ENCODE measurements around the gene EIF4ENIF1.
"Not testable (repeated sequence)": the region's sequence is repeated elsewhere in the genome, so short reads cannot be mapped to it uniquely, and the experiment has no call there.

EIF4ENIF1 gene, protein sequence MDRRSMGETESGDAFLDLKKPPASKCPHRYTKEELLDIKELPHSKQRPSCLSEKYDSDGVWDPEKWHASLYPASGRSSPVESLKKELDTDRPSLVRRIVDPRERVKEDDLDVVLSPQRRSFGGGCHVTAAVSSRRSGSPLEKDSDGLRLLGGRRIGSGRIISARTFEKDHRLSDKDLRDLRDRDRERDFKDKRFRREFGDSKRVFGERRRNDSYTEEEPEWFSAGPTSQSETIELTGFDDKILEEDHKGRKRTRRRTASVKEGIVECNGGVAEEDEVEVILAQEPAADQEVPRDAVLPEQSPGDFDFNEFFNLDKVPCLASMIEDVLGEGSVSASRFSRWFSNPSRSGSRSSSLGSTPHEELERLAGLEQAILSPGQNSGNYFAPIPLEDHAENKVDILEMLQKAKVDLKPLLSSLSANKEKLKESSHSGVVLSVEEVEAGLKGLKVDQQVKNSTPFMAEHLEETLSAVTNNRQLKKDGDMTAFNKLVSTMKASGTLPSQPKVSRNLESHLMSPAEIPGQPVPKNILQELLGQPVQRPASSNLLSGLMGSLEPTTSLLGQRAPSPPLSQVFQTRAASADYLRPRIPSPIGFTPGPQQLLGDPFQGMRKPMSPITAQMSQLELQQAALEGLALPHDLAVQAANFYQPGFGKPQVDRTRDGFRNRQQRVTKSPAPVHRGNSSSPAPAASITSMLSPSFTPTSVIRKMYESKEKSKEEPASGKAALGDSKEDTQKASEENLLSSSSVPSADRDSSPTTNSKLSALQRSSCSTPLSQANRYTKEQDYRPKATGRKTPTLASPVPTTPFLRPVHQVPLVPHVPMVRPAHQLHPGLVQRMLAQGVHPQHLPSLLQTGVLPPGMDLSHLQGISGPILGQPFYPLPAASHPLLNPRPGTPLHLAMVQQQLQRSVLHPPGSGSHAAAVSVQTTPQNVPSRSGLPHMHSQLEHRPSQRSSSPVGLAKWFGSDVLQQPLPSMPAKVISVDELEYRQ

DNA sequence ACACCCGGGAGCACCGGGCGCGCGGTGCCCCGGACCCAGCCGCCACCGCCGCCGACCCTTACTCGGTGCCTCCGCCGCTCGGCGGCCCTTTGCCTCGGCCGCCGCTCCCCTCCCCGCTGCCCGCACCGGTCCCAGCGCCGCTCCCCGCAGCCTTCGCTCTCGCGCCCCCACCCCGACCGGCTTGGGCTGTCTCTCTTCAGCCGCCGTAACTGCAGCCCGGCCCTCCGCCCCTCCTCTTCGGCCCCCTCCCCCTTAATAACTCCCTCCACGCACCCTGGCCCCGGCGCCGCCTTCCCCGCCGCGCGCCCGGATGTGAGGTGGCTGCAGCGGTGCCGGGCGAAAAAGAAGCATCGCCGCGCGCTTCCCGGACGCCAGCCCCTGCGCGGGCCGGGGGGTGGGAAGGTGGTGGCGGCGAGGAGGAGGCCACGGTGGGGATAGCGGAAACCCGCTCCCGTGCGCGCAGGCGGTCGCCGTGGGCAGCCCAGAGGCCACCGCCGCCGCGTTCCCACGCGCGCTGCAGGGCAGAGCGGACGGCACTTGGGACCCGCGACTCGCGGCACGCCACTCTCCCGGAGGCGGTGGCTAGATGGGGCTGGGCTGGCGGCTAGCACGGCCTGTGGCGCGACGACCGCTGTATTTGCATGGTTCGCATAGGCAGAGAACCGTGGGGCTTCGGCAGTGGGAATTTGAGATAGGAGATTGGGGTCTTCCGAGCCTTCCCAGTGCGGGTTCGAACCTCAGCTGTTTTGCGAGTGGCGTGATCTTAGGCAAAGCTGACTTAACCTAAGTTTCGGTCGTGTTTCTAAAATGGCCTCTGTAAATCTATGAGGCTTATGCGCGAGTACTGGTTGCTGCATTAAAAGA is at the start of gene EIF4ENIF1:
Gene EIF4ENIF1, minus strand, starts transcription at position 211 of the 864 bp plus-strand sequence. CDS start 1,124 bp downstream, outside the sequence.
- peak; percentile 71 to 95 (median 90) for DNase-seq
- intact Hi-C loops (cut with DNase I): loop anchor here (5.0 to 10.0 kb wide), 2 partner anchors 93 to 455 kb away; partner anchors contain the start of genes DRG1 and YWHAH

DNA sequence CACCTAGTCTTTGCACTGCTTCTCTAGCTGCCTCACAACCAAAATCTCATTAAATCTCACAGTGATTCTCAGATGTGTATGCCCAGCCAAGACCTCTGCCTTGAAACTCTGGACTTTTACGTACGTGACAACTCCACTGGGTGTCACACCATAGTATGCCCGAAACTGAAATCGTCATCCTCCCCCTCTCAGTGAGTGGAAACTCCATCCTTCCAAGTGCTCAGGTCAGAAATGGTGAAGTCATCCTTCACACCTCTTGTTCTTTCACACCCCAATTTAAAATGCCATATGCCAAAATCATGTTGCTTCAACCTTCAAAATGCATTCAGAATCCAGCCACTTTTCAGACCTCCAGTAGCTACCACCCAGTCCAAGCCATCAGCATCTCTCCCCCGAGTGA is 49.2 kb upstream of the EIF4ENIF1 start:
- intact Hi-C loops (cut with DNase I): no loop called here
- DNase-seq: no peak

DNA sequence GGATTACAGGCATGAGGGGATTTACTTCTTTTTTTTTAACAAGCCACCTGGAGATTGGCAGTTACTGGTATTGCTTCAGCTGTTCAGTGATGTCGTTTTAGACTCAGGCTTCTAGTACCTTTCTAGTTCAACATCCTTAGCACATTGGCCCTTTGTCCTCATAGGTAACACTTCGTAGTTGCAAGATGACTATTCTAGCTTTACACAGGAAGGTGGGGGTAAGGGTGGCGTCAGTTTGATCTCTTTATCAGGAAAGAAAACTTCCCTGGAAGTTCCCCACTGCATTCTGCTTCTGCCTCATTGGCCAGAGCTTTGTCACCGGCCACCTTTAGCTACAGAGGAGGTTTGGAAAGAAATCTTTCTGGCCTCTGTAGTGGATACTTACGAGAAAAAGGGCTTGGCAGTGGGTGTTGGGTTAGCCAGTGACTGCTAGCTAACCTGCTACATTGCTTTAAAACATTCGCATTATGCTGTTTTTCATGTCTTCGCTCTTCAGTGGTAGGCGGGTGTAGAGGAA is 47.4 kb upstream of the EIF4ENIF1 start:
- DNase-seq: no peak
- intact Hi-C loops (cut with DNase I): no loop called here

DNA sequence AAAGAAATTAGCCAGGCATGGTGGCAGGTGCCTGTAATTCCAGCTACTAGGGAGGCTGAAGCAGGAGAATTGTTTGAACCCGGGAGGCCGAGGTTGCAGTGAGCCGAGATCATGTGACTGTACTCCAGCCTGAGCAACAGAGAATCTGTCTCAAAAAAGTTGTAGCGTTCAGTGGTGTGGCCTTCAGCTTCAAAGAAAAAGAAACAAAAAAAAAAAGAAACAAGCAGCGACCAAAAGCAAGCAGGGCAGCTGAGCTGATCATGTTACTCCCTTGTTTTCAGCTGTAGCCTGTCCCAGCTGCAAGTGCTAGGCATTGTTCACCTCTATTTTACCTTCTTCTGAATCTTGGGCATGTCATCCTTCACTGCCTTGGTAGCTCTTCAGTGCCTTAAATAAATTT is 43.7 kb upstream of the EIF4ENIF1 start:
- intact Hi-C loops (cut with DNase I): no loop called here
- no peak for DNase-seq

DNA sequence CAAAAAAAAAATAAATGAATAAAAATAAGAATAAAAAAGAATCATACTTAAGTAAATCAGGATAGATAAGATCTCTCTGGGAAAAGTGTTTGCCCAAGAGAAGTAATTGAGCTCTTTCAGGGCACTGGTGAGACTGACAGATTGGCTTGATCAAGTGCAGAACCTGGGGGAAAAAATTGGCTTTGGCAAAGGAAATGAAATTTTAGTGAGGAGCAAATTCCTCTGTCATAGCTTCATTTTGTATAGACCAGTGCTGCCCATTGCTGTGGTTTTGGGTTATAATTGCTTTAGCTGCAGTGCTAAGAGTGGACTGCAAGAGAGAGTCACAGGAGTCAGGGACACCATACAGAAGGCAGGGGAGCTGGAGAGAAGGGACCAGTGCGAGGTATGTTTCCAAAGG is 42.4 kb upstream of the EIF4ENIF1 start:
- DNase-seq: no peak
- intact Hi-C loops (cut with DNase I): no loop called here

DNA sequence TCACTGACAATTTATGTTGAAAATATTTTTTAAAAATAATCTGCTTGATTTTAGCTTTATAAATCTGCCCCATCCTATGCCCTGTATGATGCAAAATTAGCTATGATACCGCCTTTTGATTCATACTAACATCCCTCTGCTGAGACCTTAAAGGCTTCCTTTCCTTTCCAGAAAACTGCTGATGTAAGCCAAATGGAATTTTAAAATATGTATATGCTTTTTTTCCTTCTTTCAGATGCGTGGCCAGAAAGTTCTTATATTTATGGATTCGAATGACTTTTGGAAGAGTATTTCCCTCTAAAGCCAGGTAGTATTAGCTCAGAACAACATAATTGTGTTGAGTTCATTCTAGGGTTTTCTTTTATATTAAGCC is 41.2 kb upstream of the EIF4ENIF1 start:
- intact Hi-C loops (cut with DNase I): no loop called here
- no peak for DNase-seq

DNA sequence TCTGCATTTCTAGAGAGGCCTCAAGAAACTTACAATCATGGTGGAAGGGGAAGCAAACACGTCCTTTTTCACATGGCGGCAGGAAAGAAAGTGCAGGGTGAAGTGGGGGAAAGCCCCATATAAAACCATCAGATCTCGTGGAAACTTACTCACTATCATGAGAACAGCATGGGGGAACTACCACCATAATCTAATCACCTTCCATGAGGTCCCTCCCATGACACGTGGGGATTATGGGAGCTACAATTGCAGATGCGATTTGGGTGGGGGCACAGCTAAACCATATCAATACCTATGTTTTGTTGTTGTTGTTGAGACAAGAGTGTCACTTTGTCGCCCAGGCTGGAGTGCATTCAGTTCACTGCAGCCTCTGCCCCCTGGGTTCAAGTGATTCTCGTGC is 36.6 kb upstream of the EIF4ENIF1 start:
- DNase-seq: no peak
- intact Hi-C loops (cut with DNase I): no loop called here

DNA sequence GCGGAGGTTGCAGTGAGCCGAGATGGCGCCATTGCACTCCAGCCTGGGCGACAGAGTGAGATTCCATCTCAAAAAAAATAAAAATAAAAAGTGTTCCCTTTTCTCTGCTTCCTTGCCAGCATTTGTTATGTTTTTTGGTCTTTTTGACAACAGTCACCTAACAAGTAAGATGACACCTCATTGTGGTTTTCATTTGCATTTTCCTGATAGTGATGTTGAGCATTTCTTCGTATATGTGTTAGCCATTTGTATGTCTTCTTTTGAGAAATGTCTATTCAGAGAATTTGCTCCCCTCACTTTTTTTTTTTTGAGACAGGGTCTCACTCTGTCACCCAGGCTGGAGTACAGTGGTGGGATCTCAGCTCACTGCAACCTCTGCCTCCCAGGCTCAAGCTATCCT is 34.5 kb upstream of the EIF4ENIF1 start:
- intact Hi-C loops (cut with DNase I); DNase-seq: not testable (repeated sequence)

DNA sequence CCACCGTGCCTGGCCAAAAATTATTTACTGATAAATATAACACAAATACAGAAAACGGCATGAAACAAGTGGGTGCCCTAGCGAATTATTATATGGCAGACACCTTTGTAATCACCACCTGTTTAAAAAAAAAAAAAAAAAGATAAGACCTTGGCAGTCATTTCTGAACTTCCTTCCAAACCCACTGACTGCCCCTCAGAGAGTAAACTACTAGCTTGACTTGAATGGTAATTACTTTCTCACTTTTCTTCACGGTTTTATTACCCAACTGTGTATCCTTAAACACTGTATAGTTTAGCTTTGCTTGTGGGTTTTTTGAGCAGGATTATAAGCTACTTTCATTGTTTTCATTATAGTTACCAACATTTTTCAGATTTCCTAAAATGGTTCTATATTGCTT is 30.4 kb upstream of the EIF4ENIF1 start:
- intact Hi-C loops (cut with DNase I): no loop called here
- no peak for DNase-seq

DNA sequence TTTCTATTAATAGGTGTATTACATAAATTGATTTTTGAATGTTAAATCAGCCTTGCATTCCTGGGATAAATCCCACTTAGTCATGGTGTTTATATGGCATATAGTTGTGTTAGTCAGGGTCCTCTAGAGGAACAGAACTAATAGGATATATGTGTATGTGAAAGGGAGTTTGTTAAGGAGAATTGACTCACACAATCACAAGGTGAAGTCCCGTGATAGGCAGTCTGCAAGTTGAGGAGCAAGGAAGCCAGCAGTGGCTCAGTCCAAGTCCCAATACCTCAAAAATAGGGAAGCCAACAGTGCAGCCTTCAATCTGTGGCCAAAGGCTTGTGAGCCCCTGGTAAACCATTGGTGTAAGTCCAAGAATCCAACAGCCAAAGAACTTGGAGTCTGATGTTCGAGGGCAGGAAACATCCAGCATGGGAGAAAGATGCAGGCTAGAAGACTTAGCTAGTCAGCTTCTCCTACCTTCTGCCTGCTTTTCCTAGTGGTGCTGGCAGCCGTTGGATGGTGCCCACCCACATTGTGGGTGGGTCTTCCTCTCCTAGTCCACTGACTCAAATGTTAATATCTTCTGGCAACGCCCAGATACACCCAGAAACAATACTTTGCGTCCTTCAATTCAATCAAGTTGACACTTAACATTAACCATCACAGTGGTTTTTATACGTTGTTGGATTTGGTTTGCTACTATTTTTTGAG is 19.6 kb upstream of the EIF4ENIF1 start:
- intact Hi-C loops (cut with DNase I): no loop called here
- DNase-seq: no peak

DNA sequence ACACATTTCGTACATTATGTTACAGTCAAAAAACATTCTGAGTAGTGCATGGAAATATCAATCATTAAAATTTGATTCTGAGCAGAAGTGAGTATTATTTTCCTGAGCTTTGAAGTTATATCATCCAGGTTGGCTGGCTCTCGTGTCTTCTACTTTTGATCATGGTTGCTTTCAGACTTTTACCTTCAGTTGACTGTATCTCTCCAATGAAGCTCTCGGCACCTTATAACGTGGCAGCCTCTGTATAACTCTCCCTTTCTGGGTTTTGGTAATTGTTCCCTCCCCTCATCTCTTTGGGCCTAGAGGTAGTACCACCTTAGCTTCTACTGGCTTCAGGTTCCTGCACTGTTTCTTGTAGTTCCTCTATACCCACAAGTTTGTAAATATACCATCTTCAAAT is 18.9 kb upstream of the EIF4ENIF1 start:
- intact Hi-C loops (cut with DNase I): no loop called here
- no peak for DNase-seq

DNA sequence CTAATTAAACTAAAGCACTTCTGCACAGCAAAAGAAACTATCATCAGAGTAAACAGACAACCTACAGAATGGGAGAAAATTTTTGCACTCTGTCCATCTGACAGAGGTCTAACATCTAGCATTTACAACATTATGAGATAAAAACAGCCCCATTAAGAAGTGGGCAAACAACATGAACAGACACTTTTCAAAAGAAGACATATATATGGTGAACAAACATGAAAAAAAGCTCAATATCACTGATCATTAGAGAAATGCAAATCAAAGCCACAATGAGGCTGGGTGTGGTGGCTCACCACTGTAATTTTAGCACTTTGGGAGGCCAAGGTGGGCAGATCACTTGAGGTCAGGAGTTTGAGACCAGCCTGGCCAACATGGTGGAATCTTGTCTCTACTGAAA is 17.9 kb upstream of the EIF4ENIF1 start:
- DNase-seq; intact Hi-C loops (cut with DNase I): not testable (repeated sequence)

DNA sequence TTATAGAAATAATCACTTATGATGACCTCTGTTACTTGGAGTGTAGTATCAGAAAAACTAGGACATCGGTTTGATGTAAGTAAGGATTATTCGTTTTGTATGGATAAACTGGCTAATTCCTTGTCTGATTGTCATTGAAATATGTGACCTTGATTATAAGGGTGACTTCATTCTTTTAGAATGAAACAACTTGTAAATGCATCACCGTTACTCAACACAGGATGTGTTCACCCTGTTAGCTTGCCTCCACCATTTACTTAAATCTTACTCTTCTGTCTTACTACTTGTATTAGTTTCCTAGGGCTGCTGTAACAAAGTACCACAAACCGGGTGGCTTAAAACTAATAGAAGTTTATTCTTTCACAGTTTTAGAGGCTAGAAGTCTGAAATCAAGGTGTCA is 14.6 kb upstream of the EIF4ENIF1 start:
- intact Hi-C loops (cut with DNase I): no loop called here
- DNase-seq: no peak

DNA sequence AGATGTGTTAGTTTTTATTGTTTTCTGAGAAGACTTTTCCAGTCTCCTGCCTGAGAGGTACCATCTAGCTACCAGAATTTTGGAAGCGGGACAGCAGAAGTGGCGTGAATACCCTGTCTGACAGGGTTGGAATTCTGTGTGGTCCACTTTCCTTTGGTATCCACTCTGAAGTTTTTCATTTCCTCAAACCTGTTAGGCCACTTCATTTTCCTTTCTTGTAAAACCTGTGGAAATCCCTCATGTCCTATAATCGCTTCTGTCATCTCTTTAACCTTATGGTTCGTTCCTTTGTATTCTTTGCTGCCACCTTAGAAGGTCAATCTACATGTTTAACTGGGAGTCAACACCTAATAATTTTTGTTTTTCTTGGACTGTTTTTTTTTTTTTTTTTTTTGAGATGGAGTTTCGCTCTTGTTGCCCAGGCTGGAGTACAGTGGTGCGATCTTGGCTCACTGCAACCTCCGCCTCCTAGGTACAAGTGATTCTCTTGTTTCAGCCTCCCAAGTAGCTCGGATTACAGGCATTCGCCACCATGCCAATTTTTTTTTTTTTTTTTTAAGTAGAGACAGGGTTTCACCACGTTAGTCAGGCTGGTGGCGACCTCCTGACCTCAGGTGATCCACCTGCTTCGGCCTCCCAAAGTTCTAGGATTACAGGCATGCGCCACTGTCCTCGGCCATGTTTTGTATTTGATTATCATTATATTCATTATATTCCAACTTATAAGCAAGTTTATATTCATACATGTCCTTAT is 13.7 kb upstream of the EIF4ENIF1 start:
- DNase-seq: no peak
- intact Hi-C loops (cut with DNase I): no loop called here

DNA sequence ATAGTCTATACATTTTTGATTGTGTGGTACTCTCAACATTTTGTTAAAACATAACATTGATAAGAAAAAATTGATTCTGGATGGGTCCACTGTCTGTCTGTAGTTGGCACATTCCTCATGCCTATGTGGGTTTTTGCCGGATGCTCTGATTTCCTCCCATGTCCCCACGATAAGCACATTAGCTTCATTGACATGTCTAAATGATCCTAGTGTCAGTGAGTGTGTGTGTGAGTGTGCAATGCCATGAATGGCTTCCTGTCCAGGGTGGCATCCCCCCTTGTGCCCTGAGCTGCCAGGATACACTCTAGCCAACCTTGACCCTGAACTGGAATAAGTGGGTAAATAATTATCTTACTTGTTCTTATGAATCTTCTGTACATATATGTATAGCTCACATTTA is 12.1 kb upstream of the EIF4ENIF1 start:
- intact Hi-C loops (cut with DNase I): no loop called here

DNA sequence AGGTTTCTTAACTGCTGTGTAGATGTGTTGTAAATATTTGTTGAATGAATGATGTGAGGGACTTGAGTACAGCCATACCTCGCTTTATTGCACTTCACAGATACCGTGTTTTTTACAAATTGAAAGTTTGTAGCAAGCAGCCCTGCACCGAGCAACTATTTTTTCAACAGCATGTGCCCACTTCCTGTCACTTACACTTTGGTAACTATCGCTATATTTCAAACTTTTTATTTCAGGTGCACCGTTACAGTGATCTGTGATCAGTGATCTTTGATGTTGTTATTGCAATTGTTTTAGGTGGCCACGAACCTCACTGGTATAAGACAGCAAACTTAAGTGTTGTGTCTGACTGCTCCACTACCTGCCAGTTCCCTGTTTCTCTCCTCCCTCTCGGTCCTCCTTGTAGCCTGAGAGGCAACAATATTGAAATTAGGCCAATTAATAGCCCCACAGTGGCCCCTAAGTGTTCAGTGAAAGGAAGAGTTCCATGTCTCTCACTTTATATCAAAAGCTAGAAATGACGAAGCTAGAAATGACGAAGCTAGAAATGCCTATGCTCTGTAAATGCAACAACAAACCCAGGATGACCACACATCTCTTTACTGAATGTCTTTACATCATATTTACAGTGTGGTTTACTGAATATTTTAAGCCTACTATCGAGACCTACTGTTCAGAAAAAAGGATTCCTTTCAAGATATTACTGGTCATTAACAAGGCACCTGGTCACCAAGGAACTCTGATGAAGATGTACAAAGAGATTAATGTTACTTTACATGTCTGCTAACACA is 7.7 kb upstream of the EIF4ENIF1 start:
- intact Hi-C loops (cut with DNase I): loop anchor here (5.0 to 10.0 kb wide), 2 partner anchors 150 to 447 kb away; partner anchors contain the start of genes PATZ1 and YWHAH

More for the DNA sequence above, 12.1 kb upstream of the EIF4ENIF1 start:
- no peak for DNase-seq

More for the DNA sequence above, 7.7 kb upstream of the EIF4ENIF1 start:
- no peak for DNase-seq
